HPDE6-E6E7 (cell line): ENCODE measurements around the gene VPS8.
"Not testable (repeated sequence)": the region's sequence is repeated elsewhere in the genome, so short reads cannot be mapped to it uniquely, and the experiment has no call there.

Experiments used
- DNase-seq: peaks from one replicate; pipeline ENCODE4 v3.0.0; 2011; ENCODE audit warnings: missing footprints; ENCODE audit errors: extremely low spot score

VPS8 gene

GRCh38 chr3:184864000-184864399, 52.0 kb downstream of the VPS8 start:
- DNase-seq = no peak

- no peak for DNase-seq
Observed at GRCh38 chr3:184868477-184868876, 56.5 kb downstream of the VPS8 start.

- no peak for DNase-seq
Observed at GRCh38 chr3:184872200-184872599, 60.2 kb downstream of the VPS8 start.

- no peak for DNase-seq
Observed at GRCh38 chr3:184873141-184873540, 61.2 kb downstream of the VPS8 start.

GRCh38 chr3:184874709-184875644, 63.0 kb downstream of the VPS8 start:
- peak; percentile 31 for DNase-seq

GRCh38 chr3:184880276-184881019, 68.5 kb downstream of the VPS8 start:
- DNase-seq = no peak

GRCh38 chr3:184884359-184885017, 72.5 kb downstream of the VPS8 start:
- no peak for DNase-seq

- no peak for DNase-seq
Observed at GRCh38 chr3:184885112-184885511, 73.1 kb downstream of the VPS8 start.

- DNase-seq = no peak
Observed at GRCh38 chr3:184887574-184887973, 75.6 kb downstream of the VPS8 start.

- no peak for DNase-seq
Observed at GRCh38 chr3:184889312-184889904, 77.4 kb downstream of the VPS8 start.

GRCh38 chr3:184894051-184894450, 82.1 kb downstream of the VPS8 start:
- DNase-seq = no peak

GRCh38 chr3:184895350-184895749, 83.4 kb downstream of the VPS8 start:
- DNase-seq = no peak

GRCh38 chr3:184896336-184896735, 84.4 kb downstream of the VPS8 start:
- DNase-seq = no peak

GRCh38 chr3:184899953-184900595, 88.1 kb downstream of the VPS8 start:
- no peak for DNase-seq

- DNase-seq = not testable (repeated sequence)
Observed at GRCh38 chr3:184907031-184907430, 95.1 kb downstream of the VPS8 start.

GRCh38 chr3:184907681-184908649, 96.0 kb downstream of the VPS8 start:
- no peak for DNase-seq

- no peak for DNase-seq
Observed at GRCh38 chr3:184908859-184909258, 96.9 kb downstream of the VPS8 start.

GRCh38 chr3:184910664-184911063, 98.7 kb downstream of the VPS8 start:
- no peak for DNase-seq

GRCh38 chr3:184911570-184911969, 99.6 kb downstream of the VPS8 start:
- no peak for DNase-seq

- DNase-seq = no peak
Observed at GRCh38 chr3:184912163-184912562, 100.2 kb downstream of the VPS8 start.
